DMS79 treated with DMSO at 0.1 percent for 48 hours (cell line): Measurements from ENCODE around the gene ACAP1.

Experiments used
- DNase-seq: peaks from one replicate; lab custom pipeline; 2025; lab: John Stamatoyannopoulos, UW

The ACAP1 gene

DNA sequence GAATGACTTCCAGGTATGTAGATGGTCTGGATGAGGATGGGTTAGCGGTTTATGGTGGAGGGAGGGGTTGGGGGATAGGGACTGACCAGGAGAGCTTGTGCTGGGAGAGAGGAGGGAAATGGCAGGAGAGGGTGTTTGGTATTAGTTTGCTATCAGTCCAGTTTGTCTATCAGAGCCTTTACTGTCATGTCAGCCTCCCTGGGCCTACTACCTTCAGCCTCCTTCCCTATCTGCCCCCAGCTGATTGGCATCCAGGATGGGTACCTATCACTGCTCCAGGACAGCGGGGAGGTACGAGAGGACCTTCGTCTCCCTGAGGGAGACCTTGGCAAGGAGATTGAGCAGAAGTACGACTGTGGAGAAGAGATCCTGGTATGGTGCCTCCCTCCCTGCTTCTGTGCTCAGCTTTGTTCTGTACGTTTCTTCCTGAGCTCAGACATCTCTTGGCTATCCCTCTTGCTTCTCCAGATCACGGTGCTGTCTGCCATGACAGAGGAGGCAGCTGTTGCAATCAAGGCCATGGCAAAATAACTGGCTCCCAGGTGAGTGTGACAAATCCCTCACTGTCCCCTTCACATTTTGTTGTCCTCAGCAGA, 25.1 kb upstream of the ACAP1 start:
- DNase-seq, result no peak

DNA sequence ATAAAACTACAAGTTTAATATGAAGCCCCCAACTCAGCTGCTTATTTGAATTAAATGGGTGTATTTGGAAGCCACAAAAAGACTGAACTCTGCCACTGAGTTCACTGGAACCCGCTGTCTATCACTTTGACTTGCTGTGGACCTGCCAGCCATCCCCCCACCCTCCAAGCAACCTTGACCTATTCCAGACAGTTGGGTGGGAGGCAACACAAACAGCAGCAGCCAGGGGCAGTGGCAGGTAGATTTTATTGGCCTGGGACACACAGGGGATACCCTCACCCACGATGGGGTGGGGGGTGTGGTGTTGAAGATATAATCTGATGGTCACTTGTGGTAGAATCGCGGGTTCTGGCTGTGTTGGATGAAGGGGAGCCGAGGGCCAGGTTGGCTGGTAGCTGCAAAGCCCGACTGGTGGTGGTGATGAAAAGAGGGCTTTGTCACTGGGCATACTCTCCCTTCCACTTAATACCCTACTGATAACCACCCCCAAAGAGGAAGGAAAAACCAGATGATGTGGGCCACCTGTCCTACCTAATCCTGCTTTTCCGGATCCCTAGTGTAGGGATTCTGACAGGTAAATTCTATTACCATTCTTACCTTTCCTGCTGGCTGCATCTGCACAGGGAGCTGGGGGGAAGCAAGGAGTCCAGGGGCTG, 23.8 kb upstream of the ACAP1 start:
- no peak for DNase-seq

DNA sequence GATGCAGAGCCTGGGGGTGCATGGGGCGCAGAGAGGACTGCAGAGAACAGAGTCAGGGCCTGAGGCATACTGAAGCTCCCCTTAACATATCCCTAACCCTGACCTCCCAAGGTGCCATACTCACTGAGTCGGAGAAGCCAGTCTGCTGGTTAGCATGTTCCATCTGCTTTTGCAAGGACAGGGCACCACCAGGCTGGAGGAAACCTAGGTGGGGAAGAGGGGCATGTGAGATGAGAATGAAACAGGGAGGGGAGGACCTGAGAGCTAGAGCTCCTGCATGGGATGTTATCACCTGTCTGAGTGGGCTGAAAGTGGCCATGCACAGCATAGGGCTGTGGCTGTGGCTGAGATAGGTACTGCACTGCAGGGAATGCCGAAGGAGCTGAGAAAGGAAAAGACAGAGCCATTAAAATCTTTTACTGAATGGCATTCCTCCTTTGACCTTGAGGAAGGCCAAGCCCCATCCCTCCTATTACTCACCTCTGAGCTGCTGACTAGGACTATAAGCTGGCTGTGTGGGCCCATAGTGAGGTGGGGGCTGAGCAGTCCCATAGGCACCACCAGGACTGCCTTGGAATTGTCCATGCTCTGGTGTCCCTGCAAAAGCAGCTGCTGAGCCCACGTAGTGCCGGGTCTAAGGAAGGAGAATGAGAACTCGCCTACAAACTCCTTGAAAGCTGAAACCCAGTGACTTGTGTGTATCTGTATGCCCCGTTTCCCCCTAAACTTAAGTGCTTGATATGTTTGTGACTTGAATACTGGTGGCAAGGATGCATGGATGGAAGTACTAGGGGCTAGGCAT, 23.0 kb upstream of the ACAP1 start:
- DNase-seq, result no peak

DNA sequence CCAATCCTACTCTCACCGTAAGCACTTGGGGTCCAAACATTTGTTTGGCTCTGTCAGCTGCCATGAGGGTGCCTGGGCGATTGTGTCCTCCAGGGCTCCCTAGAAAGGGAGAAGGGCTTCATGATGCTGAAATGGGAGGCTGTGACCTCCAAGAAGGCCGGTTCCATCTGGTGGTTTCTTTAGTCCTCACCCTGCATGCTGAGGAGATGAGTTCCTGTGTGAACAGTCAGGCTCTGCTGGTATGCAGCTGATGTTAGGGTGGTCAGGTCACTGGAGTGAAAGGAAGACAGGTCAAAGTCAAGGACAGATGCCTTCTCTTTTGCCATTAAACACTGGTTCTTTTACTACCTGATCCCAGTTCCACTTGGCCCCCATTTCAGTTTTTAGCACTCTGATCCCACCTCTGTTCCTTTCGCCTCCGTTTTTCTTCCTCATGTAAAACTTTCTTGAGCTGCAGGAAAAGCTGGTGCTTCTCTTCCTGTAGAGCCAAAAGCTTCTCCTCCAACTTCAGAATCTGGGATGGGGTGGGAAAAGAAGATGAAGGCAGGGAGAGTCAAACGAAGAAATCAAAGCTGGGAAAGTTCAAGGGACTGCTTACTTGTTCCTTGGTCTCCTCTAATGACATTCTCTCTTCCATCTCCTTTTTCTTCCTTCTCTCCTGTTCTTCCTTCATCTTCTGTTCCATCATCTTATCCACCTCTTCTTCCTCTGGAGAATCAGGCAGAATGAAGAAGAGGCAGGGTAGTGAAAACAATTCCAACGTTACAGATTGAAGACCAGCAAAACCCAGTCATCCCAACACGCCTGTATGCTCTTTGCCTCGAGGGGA, 22.2 kb upstream of the ACAP1 start:
- no peak for DNase-seq

DNA sequence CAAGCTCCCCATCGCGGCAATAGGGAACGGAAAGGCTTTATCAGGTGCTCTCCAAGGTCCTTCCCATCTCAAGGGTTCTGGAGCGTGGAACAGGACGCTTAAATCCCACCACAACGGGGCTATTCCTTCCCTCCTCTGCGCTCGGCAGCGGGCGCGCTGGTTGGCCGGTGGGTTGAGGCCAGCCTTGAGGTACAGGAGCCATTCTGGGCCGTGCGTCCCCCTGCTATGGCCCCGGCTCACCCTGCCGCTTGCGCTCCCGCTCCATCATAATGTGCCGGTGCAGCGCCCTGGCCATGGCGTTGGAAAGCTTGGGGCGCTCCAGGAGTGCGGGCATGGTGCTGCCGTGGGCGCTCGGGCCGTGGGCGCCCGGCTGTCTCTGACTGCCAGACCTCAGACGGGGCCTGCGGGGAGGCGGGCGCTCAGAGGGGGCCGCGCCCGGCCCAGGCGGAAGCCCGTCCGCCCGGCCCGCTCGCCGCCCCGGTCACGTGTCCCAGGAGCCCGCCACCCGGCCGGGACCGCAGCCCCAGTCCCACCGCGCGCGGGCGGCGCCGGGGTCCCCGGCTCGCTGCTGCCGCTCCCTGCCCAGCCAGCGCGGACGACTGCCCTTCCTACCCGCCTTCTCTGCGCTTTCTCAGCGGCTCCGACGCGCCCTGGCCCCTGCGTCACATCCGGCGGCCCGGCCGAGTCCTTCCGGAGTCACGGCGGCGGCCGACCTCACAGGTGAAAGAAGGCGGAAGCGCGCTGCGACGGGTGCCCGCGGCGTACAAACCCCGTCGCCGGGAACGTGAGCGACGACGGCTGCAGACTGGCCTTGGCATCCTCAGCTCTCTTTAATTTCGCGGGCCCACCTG, 21.4 kb upstream of the ACAP1 start, which contains the start of gene GPS2:
Gene GPS2 (minus strand): TSS at position 642 of the 851 bp plus-strand sequence. CDS start 308 bp downstream, at position 334.
- DNase-seq, result peak; percentile 64

DNA sequence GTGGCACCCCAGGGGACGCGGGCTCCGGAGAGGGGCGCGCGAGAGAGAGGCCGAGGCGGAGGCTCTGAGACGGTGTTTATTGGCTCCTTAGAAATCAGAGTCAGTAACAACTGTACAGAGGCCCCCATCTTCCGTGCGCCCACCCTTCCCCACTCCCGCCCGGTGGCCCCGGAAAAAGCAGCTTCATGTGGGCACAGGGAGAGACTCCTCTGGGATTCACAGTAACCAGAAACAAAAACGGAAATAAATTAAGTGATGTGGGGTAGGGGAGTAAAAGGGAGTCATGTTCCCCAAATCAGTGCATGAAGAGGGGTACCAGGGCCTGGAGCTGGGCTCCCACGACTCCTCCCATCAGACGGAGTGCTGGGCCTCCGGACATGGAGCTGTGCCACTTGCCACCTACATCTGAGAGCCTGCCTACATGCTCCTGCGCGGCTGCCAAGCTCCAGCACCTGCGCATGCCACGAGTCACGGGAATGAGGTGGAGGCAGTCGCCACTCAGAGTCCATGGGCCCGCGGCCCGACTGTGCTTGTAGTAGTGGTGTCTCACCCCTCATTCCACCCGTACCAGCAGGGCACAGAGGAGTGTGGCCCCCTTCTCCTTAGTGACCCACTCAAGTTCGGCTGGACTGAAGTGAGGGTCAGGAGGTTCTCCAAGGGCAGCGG, 20.6 kb upstream of the ACAP1 start:
- no peak for DNase-seq

DNA sequence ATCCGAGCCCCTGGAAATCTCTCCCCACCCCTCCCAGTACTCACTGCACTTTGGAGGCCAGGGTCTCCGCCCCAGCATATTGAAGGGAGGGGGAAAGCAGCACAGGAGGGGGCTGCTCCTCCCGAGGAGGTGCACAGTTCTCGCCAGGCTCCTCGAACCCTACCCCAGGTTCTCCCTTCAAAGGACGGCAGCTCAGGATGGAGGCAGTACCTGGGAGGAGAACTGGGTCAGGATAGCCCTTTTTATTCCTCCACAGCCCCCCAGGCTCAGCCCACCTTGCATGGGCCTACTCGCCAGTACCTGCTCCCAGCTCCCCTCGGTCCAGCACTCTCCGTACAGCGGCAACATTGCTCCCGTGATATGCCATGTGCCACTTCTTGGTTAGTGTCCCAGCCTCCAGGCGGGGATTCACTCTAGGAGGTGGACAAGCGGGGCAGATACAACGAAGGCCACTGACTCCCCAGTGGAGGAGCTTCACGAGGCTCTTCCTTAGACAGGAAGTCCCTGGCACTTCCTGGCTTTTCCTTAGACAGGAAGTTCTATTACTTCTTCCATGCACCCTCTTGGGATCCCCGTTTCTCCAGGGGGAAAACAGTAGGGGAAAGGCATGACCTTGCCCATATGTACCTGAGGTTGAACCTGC, 19.0 kb upstream of the ACAP1 start:
- no peak for DNase-seq

DNA sequence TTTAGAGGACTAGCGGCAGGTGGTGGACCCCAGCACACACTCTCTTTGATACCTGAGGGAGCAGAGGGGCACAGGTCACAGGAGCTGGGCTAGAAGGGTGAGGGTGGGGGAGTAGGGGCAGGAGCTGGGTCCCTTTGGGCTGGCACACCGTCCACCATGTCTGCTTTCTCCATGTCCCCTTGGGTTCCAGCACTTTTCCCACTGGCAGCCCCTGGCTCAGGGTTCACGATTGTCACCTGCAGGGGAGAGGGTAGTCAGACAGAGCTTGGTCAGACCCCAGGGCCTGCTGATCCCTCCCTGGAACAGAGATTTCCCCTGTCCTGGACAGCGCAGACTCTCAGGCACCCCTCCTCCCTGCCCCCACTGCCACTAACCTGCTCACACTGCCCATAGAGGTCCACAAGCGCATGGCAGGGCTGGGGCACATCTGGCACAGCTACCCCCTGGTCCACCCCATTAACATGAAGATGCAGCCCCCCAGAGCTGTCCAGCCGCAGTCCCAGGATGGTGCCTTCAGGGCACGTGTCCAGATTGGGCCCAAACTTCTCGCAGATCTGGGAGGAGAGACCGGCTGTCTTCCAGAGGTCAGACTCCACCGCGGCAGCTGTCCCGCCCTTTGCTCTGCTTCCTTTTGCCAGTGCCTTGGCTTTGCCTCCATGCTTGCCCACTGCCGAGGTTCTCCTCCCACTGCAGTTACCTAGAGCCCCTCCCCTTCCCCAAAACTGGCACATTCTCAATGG, 18.0 kb upstream of the ACAP1 start:
- DNase-seq, result no peak

DNA sequence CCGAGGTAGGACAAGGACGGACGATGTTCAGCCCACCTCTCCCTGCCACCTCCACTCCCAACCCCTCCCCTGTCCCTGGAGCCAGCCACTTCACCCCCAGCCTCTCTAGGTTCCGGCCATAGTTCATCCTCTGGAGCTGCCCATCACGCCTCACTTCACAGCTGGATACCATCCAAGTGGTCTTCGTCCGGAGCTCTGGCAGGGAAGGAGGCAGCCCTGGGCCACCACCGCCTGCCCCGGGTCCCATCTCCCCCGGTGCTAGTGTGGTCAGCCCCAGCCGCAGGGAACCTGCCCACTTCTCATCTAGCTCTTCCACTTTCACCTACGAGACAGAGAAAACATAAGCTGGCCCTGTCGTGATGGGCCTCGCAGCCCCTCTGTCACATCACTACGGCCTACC, 14.9 kb upstream of the ACAP1 start:
- DNase-seq, result no peak

DNA sequence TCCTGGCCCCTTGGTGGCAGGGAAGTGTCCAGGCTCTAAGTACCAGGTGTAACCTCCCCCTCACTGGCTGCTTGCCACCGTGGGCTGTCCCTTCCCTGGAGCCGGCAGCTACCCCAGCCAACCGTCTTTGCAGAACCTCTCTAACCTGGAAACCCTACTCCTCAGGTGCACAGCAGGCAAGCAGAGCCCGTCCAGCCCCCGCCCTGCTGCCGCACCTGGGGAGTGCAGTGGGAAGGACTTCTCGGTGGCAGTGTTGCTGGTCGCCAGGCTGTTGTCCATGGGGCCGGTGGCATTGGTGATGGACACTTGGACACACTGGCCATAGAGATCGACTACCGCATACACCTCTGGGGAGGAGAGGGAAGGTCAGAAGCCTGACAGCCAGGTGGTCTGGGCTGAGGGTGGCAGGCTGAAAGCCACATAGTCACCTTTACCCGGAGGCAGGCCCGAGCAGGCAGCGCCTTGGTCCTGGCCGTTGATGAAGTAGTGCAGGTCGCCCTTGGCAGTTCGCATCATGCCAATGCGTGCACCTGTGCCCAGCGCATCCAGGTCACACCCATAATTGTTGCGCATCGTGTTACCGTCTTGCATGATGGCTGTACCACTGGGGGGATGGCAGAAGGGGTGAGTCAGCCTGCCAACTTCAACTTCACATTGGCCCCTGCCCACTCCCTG, 13.7 kb upstream of the ACAP1 start:
- no peak for DNase-seq

DNA sequence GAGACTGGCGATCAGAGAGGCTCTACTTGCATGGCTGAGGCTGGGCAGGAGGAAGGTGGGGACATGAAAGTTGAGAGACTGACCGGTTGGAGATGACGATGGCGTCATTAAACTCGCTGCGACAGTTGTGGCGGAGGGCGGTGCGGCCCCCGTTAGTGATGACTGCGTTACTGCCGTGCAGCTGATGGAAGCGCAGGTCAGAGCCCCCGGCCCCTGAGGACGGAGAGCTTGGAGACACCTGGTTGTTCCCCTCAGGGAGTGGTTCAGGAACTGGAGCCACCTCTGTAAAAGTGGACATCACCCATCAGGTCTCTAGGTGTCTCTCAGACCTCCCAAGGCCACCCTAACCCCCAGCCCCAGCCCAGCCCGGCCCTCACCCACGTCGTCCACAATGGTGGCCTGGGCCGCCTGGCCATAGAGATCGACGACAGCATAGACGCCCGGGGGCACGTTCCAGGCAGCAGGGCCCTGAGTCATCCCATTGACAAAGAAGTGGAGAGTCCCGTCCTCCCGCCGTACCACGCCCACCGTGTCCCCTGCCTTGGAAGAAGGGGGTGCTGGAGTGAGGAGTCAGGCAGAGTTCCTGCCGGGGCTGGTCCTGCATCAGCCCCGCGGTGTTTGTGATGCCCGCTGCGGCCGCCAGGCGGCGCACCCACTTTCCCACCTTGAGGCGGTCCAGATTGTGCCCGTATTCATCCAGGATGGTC, 12.4 kb upstream of the ACAP1 start:
- DNase-seq, result no peak

DNA sequence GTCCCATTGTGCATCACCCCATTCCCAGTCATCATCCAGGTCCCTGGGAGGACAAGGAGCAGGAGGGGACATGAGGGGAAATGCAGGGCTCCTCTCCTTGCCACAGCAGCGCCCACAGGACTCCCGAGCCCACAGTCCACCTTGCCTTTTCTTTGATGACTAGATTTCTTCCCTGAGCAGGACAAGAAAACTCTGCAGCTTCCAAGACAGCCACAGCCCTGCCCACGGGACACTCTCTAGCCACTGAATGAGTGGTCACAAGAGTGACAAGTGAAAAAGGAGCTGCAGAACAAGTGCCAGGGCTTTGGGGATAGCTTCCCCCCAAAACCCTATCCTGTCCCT, 11.9 kb upstream of the ACAP1 start:
- DNase-seq, result no peak

DNA sequence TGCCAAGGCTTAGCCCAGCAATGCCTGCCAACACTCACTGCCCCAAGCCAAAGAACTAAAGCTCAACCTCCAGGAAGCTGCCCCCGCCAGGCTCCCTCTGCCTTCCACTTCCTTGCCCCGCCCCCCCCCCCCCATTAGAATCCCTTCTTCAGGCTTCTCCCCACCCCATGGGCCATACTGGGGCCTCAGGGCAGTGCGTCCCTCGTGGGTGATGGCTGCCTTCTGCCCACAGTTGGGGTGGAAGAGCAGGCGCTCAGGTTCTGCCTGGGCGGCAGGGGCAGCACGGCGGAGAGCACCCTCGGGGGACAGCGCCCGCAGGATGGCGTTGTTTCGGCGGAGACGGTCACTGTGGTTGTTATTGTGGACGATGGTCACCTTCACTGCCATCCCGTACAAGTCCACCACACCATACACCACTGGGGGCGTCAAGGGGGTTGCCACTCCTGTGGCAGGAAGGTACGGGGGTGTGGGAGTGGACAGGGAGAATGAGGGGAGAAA, 11.2 kb upstream of the ACAP1 start:
- no peak for DNase-seq

DNA sequence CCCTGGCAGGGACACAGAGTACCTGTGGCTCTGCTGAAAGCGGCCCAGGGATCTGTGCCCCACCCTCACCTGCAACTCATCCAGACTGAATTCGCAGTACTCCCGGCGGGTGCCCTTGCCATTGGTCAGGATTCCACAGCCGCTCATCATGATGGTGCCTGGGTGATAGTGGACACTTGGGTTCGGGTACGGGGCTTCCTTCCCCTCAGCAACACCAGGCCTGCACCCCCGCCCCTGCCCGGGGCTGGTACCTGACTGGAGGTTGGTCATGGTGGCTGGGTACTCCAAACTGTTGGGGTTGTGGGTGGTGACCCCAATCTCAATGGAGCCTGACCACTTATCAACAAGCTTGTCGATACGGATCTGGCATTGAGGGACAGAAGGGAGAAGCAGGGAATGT, 10.1 kb upstream of the ACAP1 start:
- no peak for DNase-seq

DNA sequence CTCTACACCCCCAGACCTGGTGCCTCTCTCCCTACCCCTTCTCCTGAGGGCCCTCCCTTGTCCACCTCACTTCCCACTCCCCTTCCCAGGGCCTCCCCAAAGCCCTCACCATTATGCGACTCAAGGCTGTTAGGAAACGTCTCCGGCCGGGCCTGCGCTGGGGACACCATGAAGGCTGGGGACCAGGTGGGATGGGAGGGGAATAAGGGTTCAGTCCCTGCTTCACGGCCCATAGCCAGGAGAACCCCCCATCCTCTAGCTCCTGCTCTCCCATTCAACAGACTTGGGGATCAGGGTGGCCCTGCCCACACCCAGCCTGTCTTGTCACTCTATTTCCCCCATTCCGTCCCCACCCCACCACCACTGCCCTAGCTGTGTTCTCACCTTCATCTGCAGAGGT, 9.3 kb upstream of the ACAP1 start:
- DNase-seq, result no peak

DNA sequence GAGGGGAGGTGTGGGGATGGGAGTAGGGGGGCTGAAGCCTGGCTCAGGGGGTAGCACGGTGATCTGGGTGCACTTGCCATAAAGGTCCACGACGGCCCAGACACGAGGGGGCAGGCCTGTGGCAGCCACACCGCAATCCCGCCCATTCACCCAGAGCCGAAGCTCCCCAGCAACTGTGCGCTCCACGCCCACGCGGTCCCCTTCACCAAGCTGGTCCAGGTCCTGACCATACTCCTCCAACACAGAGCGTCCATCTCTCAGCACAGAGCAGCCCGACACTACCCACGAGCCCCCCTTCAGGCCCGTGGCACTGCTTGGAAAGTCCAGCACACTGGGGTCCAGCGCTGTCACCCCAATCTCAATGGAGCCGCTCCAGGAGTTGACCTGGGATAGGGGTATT, 8.8 kb upstream of the ACAP1 start:
- no peak for DNase-seq

DNA sequence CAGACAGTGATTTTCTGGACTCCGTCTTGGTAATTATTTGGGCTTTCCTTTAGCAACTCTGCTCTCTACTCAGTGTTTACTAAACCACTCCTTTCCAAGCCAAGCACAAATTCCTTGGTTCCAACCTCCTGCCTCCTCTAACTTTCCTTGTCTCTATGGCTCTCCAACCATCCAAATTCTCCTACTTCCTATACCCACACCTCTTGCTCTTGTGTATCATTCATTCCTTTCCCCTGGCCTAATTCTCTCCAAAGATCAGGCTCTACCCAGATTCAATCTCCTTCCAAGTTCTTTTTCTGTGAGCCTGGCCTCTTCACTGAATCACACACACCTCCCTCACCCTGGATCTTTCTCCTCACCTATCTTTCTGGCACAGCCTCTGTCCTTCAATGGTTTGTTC, 8.3 kb upstream of the ACAP1 start:
- DNase-seq, result no peak

DNA sequence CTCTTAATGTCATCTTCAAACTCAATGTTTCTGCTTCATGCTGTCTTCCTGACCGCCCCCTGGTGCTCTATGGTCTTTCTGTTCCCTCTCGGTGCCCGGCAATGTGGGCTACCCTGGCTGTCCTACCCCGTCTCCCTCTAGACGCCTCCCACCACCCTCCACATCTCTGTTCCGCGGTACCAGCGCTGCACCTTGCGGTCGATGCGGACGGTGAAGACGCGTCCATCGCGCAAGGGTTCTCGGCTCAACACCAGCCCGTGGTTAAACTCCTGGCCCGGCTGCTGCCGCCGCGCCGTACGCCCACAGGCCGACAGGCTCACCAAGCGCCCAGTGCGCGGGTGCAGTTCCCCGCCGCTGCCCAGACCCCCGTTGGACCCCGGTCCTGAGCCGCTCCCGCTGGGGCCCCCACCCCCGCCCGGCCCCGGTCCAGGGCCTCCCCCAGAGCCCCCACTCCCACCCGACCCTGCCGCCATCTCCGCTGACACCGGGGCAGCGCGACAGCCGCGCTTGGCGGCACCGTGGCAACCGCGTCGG, 7.4 kb upstream of the ACAP1 start, which contains the start of gene NEURL4:
Gene NEURL4 (minus strand): TSS at position 496 of the 534 bp plus-strand sequence. CDS start 23 bp downstream, at position 473.
- DNase-seq, result no peak
